GM12801 (cell line): ENCODE measurements around the gene CASP12.

Source experiments
- TF ChIP-seq, protein P1 (sequence below): IDR thresholded peaks from one replicate; pipeline ENCODE4 v1.5.1; 2011; ENCODE audit warnings: control low read depth; ENCODE audit not compliant: insufficient read length; ENCODE audit errors: extremely low read depth

CASP12 gene

GRCh38 chr11:104905271-104905670 is 7.0 kb upstream of the CASP12 start:
- TF ChIP-seq, protein P1, sequence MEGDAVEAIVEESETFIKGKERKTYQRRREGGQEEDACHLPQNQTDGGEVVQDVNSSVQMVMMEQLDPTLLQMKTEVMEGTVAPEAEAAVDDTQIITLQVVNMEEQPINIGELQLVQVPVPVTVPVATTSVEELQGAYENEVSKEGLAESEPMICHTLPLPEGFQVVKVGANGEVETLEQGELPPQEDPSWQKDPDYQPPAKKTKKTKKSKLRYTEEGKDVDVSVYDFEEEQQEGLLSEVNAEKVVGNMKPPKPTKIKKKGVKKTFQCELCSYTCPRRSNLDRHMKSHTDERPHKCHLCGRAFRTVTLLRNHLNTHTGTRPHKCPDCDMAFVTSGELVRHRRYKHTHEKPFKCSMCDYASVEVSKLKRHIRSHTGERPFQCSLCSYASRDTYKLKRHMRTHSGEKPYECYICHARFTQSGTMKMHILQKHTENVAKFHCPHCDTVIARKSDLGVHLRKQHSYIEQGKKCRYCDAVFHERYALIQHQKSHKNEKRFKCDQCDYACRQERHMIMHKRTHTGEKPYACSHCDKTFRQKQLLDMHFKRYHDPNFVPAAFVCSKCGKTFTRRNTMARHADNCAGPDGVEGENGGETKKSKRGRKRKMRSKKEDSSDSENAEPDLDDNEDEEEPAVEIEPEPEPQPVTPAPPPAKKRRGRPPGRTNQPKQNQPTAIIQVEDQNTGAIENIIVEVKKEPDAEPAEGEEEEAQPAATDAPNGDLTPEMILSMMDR: no peak

GRCh38 chr11:104899226-104899625 is 966 bp upstream of the CASP12 start:
- TF ChIP-seq, protein P1: no peak

DNA sequence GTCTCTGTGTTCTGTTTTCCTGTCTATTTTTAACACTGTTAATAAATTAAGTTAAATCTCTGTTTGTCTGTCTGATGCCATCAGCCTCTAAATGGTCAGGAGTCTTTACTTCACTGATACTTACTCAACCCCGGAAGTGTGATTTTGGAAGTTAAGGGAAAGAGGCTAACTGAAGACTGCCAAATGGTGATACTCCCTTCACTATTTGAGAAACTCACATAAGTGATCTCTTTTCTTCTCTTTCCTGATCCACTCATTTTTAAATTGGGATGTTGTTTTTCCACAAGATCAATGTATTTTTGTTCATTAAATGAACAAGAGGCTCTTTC is 389 bp upstream of the CASP12 start:
- TF ChIP-seq, protein P1: no peak

DNA sequence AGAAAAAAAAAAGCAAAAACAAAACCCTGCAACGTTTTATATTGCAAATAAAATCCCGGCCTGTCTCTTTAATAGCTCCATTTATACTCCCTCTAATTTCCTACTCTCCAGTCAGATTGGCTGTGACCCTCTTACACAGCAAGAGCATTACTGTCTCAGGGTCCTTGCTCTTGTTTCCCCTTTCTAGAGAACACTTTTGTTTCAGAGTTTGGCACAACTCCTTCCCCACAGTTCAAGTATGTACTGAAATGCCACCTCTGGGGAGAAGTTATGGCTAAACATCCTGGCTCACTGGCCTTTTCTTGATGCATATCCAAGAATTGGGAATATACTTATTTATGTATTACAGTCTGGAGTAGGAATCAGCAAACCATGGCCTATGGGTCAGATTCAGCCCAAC is 2.6 kb downstream of the CASP12 start:
- TF ChIP-seq, protein P1: no peak

- TF ChIP-seq, protein P1: no peak
These were observed 4.4 kb downstream of the CASP12 start for GRCh38 chr11:104893876-104894275.

GRCh38 chr11:104892723-104893511 is 5.3 kb downstream of the CASP12 start:
- TF ChIP-seq, protein P1: no peak

DNA sequence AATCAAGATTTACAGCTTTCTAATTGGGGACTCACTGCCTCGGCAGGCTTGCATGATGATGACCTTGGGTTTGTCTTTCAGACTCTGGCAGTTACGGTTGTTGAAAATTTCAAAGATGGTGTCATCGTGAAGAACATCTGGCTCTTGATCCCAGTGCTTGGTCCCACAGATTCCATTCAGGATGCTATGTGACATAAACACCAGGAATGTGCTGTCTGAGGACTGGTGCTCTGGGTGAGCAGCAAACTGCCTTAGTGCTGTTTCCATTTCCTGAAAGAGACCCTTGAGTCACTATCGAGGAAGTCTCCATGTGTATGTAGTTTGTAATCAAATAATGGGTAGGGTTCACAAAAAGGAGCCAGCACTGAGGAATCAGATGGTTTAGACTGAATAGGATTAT is 7.1 kb downstream of the CASP12 start:
- TF ChIP-seq, protein P1: no peak
